GM19023 (cell line): ENCODE measurements around the gene CANT1.

ENCODE experiments used
- ATAC-seq: cut with Tn5 transposase; IDR thresholded peaks from one replicate; pipeline ENCODE4 v1.9.1; 2021; ENCODE audit warnings: mild to moderate bottlenecking, moderate library complexity; ENCODE audit not compliant: unreplicated experiment

CANT1 gene

GRCh38 chr17:78981010-78981888 is 28.3 kb downstream of the CANT1 start:
- ATAC-seq = no peak

GRCh38 chr17:78980624-78980972 is 29.0 kb downstream of the CANT1 start:
- ATAC-seq = no peak

- ATAC-seq = no peak
These were observed 29.6 kb downstream of the CANT1 start, which contains the start of gene LGALS3BP for GRCh38 chr17:78979780-78980623. LGALS3BP (minus strand) TSS chr17:78979923; CDS start chr17:78977191, 2,732 bp downstream.

- no peak for ATAC-seq
These were observed 31.3 kb downstream of the CANT1 start for GRCh38 chr17:78977997-78978973.

- no peak for ATAC-seq
These were observed 32.0 kb downstream of the CANT1 start for GRCh38 chr17:78977681-78977943.

- ATAC-seq = no peak
These were observed 32.5 kb downstream of the CANT1 start for GRCh38 chr17:78976907-78977680.

- no peak for ATAC-seq
These were observed 34.7 kb downstream of the CANT1 start for GRCh38 chr17:78974635-78975591.

- no peak for ATAC-seq
These were observed 35.6 kb downstream of the CANT1 start for GRCh38 chr17:78973792-78974520.

GRCh38 chr17:78973196-78973595 is 36.4 kb downstream of the CANT1 start:
- ATAC-seq = no peak

GRCh38 chr17:78972507-78973105 is 37.0 kb downstream of the CANT1 start:
- ATAC-seq = no peak

GRCh38 chr17:78971756-78972506 is 37.6 kb downstream of the CANT1 start:
- ATAC-seq = no peak

GRCh38 chr17:78970834-78971755 is 38.5 kb downstream of the CANT1 start:
- no peak for ATAC-seq

- no peak for ATAC-seq
These were observed 39.7 kb downstream of the CANT1 start for GRCh38 chr17:78969865-78970264.

- ATAC-seq = no peak
These were observed 41.7 kb downstream of the CANT1 start for GRCh38 chr17:78967782-78968362.

- ATAC-seq = no peak
These were observed 42.5 kb downstream of the CANT1 start for GRCh38 chr17:78966910-78967600.
